Large intestine (tissue), 3 donors: ENCODE data around the gene GMCL1. TPM values are rescaled to one million over a fixed set of nuclear protein-coding genes. Genes with fewer than 3 reads are reported as not detected.
"Not testable (repeated sequence)": the region's sequence is repeated elsewhere in the genome, so short reads cannot be mapped to it uniquely, and the experiment has no call there.

Source experiments
- DNase-seq, 2 donors: peaks; one replicate each; pipeline versions ENCODE4 v3.0.0 to v3.0.0-alpha.2; 2013
- H3K27ac ChIP-seq: one replicate; pipeline ENCODE4 v1.5.1; 2013; ENCODE audit warnings: low read length
- H3K27me3 ChIP-seq: 2 replicates; pipeline ENCODE4 v1.6.1; 2013; ENCODE audit warnings: low read length; ENCODE audit not compliant: control insufficient read depth, insufficient read depth
- H3K36me3 ChIP-seq: 2 replicates; pipeline ENCODE4 v1.6.1; 2013; ENCODE audit warnings: low read length; ENCODE audit not compliant: control insufficient read depth, insufficient read depth
- H3K4me1 ChIP-seq: one replicate; pipeline ENCODE4 v1.6.1; 2013; ENCODE audit warnings: low read length; ENCODE audit not compliant: control insufficient read depth, insufficient read depth
- H3K4me3 ChIP-seq: one replicate; pipeline ENCODE4 v1.5.1; 2013; ENCODE audit warnings: low read length
- H3K9me3 ChIP-seq: one replicate; pipeline ENCODE4 v1.6.1; 2013; ENCODE audit warnings: mild to moderate bottlenecking, low read depth, low read length, moderate library complexity; ENCODE audit not compliant: control insufficient read depth
- WGBS: methylation state at CpG from one replicate; pipeline ENCODE4 v1.1.5; 2013; ENCODE audit warnings: low lambda C conversion rate; ENCODE audit not compliant: insufficient coverage; 5-methylcytosine and 5-hydroxymethylcytosine counted together
- polyA plus RNA-seq: library from polyadenylated mRNA; unstranded; fragments of 120-200 nt; gene quantifications from one replicate; pipeline ENCODE4 v1.2.1, GENCODE V29; 2013

The GMCL1 gene
- polyA plus RNA-seq, 1 donor: 30.9 TPM

DNA sequence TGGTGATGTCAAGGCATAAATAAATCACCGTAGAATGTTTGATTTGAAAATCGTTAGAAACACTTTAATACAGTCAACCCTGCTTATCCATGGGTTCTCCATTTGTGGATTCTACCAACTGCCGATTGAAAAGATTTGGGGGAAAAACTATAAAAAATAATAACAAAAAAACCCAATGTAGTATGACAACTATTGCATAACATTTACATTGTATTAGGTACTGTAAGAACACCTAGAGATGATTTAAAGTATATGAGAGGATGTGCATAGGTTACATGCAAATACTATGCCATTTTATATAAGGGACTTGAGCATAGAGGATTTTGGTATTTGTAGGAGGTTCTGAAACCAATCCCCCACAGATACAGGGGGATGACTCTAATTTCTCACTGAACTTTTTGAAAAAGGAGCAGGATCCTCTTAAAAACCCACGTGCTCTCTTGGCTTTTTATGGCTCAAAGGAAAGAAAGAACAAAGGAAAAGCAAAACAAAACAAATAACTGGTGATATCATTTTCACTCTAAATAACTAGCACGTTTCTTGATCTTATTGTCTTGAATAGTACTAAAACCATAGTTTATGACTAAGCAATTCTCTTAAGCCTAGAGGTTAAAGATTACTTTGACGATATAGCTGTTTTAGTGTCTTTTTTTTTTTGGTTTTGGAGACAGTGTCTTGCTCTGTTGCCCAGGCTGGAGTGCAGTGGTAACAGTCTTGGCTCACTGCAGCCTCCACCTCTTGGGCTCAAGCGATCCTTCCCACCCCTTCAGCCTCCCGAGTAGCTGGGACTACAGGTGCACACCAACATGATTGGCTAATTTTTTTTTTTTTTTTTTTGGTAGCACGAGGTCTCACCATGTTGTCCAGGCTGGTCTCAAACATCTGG, 17.0 kb downstream of the GMCL1 start:
- Histone ChIP-seq H3K27ac (no peak overlapping the region), H3K4me1 (no peaks in the 10 kb centered on the region), H3K27me3 (no peaks in the 10 kb centered on the region), H3K4me3 (no peak overlapping the region), H3K36me3 (peaks cover 48% of the 10 kb centered on the region), H3K9me3 (no peaks in the 10 kb centered on the region)
- no peak for DNase-seq
- WGBS: 100% methylated on average over 1 of the region's 9 CpGs

DNA sequence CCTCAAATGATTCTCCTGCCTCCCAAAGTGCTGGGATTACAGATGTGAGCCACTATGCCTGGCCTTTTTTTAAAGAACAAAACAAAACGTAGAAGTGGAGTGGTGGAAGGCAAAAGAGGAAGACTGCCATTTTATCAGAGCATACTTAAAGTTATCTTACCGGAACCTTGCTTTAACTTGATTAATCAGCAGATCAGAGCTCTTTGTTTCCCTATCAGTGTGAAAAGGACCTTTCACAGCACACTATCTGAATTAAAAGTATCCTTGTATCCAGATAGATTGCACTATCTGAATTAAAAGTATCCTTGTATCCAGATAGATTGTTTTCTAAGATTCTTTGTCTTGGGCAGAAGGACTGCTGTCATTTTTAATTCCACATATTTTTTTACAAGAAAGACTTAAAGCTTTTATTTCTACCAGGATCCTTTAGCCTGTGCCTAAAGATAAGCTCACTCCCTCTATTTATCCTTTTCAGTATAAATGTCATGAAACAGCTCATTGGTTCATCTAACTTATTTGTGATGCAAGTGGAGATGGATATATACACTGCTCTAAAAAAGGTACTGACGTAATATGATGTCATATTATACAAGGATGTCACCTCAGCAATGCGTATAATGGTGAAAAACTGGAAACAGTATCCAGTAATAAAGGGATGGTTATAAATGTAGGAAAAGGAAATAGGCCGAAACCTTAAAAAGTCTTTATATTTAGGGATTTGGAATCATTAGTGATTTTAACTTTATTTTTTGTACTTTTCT, 17.8 kb downstream of the GMCL1 start:
- Histone ChIP-seq H3K36me3 (peaks cover 47% of the 10 kb centered on the region), H3K4me3 (no peak overlapping the region), H3K4me1 (no peaks in the 10 kb centered on the region), H3K27ac (no peak overlapping the region), H3K27me3 (no peaks in the 10 kb centered on the region), H3K9me3 (no peaks in the 10 kb centered on the region)
- DNase-seq: no peak
- WGBS: 100% methylated on average over 3 of the region's 5 CpGs

DNA sequence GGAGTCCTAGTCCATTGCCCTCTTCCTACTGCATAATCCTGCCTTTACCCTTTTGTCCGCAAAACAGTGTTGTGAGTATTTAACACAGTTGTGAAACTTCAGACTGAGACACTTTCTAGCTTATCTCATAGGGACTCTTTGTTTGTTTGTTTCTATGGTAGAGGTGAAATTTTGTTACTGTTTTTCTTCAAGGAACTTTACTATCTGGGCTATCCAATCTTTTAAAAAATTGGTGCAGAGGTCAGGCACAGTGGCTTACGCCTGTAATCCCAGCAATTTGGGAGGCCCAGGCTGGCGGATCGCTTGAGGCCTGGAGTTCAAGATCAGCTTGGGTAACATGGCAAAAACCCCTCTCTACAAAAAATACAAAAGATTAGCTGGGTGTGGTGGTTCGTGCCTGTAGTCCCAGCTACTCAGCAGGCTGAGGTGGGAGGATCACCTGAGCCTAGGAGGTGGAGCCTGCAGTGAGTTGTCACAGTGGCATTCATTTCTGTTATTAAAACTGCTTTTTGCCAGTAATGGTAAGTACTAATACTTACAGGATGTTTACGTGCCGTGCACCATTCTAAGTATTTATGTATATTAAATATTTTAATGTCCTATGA, 18.8 kb downstream of the GMCL1 start:
- Histone ChIP-seq H3K4me1 (no peaks in the 10 kb centered on the region), H3K27me3 (no peaks in the 10 kb centered on the region), H3K27ac (no peak overlapping the region), H3K9me3 (no peaks in the 10 kb centered on the region), H3K36me3 (peaks cover 47% of the 10 kb centered on the region), H3K4me3 (no peak overlapping the region)
- DNase-seq: no peak
- no CpG with 5 or more reads among the region's 7 CpGs for WGBS

DNA sequence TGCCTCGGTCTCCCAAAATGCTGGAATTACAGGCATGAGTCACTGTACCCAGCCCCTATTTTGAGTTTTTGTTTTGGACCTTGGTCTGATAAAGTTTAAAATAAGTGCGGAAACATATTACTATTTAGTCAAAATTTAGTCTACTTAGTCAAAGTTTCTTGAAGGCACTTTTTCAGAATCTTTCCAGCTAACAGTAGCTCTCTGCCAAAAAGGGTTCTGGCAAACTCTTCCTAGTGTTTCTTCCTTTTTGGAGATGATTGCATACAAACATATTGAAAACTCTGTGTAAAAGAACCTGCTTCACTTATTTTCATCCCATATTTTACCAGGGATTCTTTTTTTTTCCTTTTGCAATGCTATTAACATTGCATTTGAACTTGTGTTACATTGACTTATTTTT, 28.8 kb downstream of the GMCL1 start:
- Histone ChIP-seq H3K4me1 (peaks cover 3% of the 10 kb centered on the region), H3K27ac (no peak overlapping the region), H3K9me3 (no peaks in the 10 kb centered on the region), H3K4me3 (no peak overlapping the region), H3K36me3 (peaks cover 17% of the 10 kb centered on the region), H3K27me3 (no peaks in the 10 kb centered on the region)
- WGBS: 100% methylated on average over 2 of the region's 2 CpGs
- DNase-seq: no peak

DNA sequence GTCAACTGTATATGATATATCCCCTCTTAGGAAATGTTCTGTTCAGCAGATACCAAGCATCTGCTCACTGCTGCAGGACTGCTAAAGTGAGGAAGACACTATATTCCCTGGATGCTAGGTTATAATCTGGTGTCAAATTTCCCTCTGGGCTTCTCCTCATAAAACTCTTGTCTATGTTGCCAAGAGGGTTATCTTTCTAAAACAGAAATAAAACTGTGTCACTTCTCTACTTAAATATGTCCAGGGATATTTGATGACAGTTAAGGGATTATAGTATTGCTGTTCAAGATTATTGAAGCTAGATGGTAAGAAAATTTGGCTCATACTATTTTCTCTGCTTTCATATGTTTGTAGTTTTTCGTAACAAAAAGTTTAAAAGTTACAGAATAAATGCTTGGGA, 33.8 kb downstream of the GMCL1 start:
- DNase-seq: no peak
- H3K27me3 ChIP-seq: no peaks in the 10 kb centered on the region
- no peaks in the 10 kb centered on the region for H3K9me3 ChIP-seq
- no CpG with 5 or more reads among the region's 1 CpG for WGBS
- H3K4me3 ChIP-seq: no peak overlapping the region
- no peak overlapping the region for H3K27ac ChIP-seq
- H3K4me1 ChIP-seq: no peaks in the 10 kb centered on the region
- H3K36me3 ChIP-seq: peaks cover 37% of the 10 kb centered on the region

DNA sequence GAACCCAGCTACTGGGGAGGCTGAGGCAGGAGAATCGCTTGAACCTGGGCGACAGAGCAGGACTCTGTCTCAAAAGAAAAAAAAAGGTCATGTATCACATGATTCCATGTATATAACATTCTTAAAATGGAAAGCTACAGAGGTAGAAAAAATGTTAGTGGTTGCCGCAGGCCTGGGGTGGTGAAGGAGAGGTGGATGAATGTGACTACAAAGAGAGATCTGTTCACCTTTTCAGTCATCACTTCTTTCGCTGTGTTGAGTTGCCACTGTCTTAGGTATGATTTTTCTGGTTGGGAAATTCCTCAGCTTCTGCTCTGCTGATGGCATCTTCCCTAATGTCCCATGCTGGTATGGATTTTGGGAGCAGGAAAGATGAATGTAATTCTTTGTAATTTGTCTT, 59.0 kb downstream of the GMCL1 start:
- DNase-seq: no peak
- Histone ChIP-seq H3K4me3 (no peak overlapping the region), H3K27me3 (no peaks in the 10 kb centered on the region), H3K9me3 (no peaks in the 10 kb centered on the region), H3K4me1 (no peaks in the 10 kb centered on the region), H3K36me3 (no peaks in the 10 kb centered on the region), H3K27ac (no peak overlapping the region)
- 100% methylated on average over 1 of the region's 4 CpGs for WGBS

DNA sequence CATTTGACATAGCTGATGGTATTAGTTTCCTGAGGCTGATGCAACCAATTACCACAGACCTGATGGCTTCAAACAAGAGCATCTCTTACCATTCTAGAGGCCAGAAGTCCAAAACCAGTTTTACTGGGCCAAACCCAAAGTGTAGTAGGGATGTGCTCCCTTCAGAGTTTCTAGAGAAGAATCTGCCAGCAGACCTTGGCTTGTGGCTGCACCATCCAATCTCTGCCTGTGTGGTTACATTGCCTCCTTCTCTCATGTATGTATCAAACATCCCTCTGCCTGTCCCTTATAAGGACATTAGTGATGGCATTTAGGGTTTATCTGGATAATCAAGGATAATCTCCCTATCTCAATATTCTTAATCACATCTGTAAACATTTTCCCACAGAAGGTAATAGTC, 59.8 kb downstream of the GMCL1 start:
- Histone ChIP-seq H3K27ac (no peak overlapping the region), H3K27me3 (no peaks in the 10 kb centered on the region), H3K36me3 (no peaks in the 10 kb centered on the region), H3K4me1 (no peaks in the 10 kb centered on the region), H3K9me3 (no peaks in the 10 kb centered on the region), H3K4me3 (no peak overlapping the region)
- no peak for DNase-seq

DNA sequence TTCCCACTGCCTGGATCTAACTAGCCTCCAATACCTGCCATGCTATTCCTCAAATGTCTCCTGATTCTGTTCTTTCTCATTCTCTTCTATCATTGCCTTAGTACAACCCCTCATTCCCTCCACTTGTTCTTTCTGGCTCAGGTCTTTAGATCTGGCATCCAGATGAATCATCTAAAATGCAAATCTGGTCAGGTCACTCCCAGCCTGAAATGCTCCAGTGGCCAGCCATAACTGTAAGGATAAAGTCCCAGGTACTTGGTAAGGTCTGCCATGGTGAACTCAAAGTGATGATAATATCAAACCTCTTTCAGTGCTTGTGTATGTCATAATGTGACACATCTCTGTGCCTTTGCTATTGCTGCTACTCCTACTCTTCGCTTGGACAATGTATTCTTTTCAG, 61.4 kb downstream of the GMCL1 start:
- no peaks in the 10 kb centered on the region for H3K9me3 ChIP-seq
- no CpG with 5 or more reads among the region's 1 CpG for WGBS
- no peak overlapping the region for H3K4me3 ChIP-seq

DNA sequence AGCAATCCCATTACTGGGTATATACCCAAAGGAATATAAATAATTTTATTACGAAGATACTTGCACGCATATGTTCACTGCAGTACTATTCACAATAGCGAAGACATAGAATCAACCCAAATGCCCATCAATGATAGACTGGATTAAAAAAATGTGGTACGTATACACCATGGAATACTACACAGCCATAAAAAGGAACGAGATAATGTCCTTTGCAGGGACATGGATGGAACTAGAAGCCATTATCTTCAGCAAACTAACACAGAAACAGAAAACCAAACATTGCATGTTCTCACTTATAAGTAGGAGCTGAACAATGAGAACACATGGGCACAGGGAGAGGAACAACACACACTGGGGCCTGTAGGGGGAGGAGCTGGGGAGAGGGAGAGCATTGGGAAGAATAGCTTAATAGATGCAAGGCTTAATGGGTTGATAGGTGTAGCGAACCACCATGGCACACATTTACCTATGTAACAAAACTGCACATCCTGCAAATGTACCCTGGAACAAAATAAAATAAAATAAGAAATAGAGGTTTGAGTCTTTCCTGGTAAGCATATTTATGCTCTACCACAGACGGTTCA, 63.5 kb downstream of the GMCL1 start:
- not testable (repeated sequence) for H3K9me3 ChIP-seq, H3K27ac ChIP-seq, H3K4me3 ChIP-seq, DNase-seq, H3K4me1 ChIP-seq, H3K27me3 ChIP-seq
- H3K36me3 ChIP-seq: peaks cover 10% of the 10 kb centered on the region
- 93% methylated on average over 3 of the region's 7 CpGs for WGBS

More for the DNA sequence above, 61.4 kb downstream of the GMCL1 start:
- H3K4me1 ChIP-seq: no peaks in the 10 kb centered on the region
- H3K36me3 ChIP-seq: no peaks in the 10 kb centered on the region
- H3K27me3 ChIP-seq: no peaks in the 10 kb centered on the region
- no peak overlapping the region for H3K27ac ChIP-seq
- DNase-seq: no peak
